Measurements from ENCODE around the gene RBBP7. TPM values are rescaled to one million over a fixed set of nuclear protein-coding genes. Genes with fewer than 3 reads are reported as not detected.

Gene RBBP7
- total RNA-seq, 1 donor from 2014 or later = 80.6 TPM

- no peaks in the 10 kb centered on the region for H3K36me3 ChIP-seq (ENCODE audit: control insufficient read depth, insufficient read depth, low read length)
- DNase-seq (ENCODE audit: low read depth) = no peak
- H3K27me3 ChIP-seq (ENCODE audit: control insufficient read depth, insufficient read depth, low read length) = no peaks in the 10 kb centered on the region
- TF ChIP-seq CTCF (IDR thresholded peaks at IDR 0.05; ENCODE audit: insufficient read depth, low read length, poor library complexity, severe bottlenecking) = no peak
- H3K4me3 ChIP-seq (ENCODE audit: low read depth, low read length) = no peak overlapping the region
Measured at GRCh38 chrX:16851421-16851820, 18.7 kb downstream of the RBBP7 start.

- H3K4me3 ChIP-seq (ENCODE audit: low read depth, low read length) = no peak overlapping the region
- H3K27me3 ChIP-seq (ENCODE audit: control insufficient read depth, insufficient read depth, low read length) = no peaks in the 10 kb centered on the region
- H3K36me3 ChIP-seq (ENCODE audit: control insufficient read depth, insufficient read depth, low read length) = no peaks in the 10 kb centered on the region
- DNase-seq (ENCODE audit: low read depth) = no peak
- TF ChIP-seq CTCF (IDR thresholded peaks at IDR 0.05; ENCODE audit: insufficient read depth, low read length, poor library complexity, severe bottlenecking) = no peak
Measured at GRCh38 chrX:16848541-16848940, 21.6 kb downstream of the RBBP7 start.

- no peak overlapping the region for H3K4me3 ChIP-seq (ENCODE audit: low read depth, low read length)
- no peak for TF ChIP-seq CTCF (IDR thresholded peaks at IDR 0.05; ENCODE audit: insufficient read depth, low read length, poor library complexity, severe bottlenecking)
- no peaks in the 10 kb centered on the region for H3K36me3 ChIP-seq (ENCODE audit: control insufficient read depth, insufficient read depth, low read length)
- DNase-seq (ENCODE audit: low read depth) = no peak
- no peaks in the 10 kb centered on the region for H3K27me3 ChIP-seq (ENCODE audit: control insufficient read depth, insufficient read depth, low read length)
Measured at GRCh38 chrX:16845686-16846085, 24.5 kb downstream of the RBBP7 start.

- TF ChIP-seq CTCF (IDR thresholded peaks at IDR 0.05; ENCODE audit: insufficient read depth, low read length, poor library complexity, severe bottlenecking) = no peak
- H3K36me3 ChIP-seq (ENCODE audit: control insufficient read depth, insufficient read depth, low read length) = peaks cover 3% of the 10 kb centered on the region
- no peaks in the 10 kb centered on the region for H3K27me3 ChIP-seq (ENCODE audit: control insufficient read depth, insufficient read depth, low read length)
- no peak overlapping the region for H3K4me3 ChIP-seq (ENCODE audit: low read depth, low read length)
- no peak for DNase-seq (ENCODE audit: low read depth)
Measured at GRCh38 chrX:16843208-16843909, 26.8 kb downstream of the RBBP7 start.

- TF ChIP-seq CTCF (IDR thresholded peaks at IDR 0.05; ENCODE audit: insufficient read depth, low read length, poor library complexity, severe bottlenecking) = no peak
- no peak for DNase-seq (ENCODE audit: low read depth)
- H3K36me3 ChIP-seq (ENCODE audit: control insufficient read depth, insufficient read depth, low read length) = peaks cover 3% of the 10 kb centered on the region
Measured at GRCh38 chrX:16842684-16843083, 27.5 kb downstream of the RBBP7 start.

More at GRCh38 chrX:16842684-16843083, 27.5 kb downstream of the RBBP7 start:
- Histone ChIP-seq H3K4me3 (ENCODE audit: low read depth, low read length) (no peak overlapping the region), H3K27me3 (ENCODE audit: control insufficient read depth, insufficient read depth, low read length) (no peaks in the 10 kb centered on the region)

Data from kidney epithelial cell (primary cell).